ENCODE measurements around the gene GPR87.

DNA sequence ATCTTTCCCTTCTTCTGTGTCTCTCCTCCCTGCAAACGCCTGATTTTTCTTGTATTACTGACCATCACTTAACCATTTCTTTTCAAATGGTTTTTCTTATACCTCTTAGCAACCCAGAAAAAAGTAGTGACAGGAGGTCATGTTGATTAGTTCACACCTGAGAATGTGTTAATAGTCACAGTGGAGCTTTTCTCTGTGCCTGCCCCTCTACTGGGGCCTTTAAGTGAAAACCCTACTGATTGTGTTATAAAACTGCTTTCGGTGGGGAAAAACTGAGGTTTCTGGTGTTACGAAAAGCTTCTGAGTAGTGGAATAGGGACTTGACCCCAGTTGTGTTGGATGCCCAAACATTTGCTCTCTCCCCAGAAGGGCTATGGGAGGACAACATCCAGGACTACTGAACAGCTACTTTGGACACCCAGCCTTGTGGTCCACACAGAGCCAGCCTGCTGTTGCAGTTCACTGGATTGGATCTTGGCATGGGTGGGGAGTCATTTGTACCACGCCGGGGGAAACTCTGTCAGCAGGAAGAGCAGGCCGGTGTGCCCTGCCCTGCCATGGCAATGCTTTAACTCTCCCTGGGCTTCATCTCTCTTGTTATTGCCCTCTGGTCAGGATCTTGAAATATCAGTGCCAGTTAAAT, 10.3 kb downstream of the GPR87 start:
- TF ChIP-seq, protein P1, sequence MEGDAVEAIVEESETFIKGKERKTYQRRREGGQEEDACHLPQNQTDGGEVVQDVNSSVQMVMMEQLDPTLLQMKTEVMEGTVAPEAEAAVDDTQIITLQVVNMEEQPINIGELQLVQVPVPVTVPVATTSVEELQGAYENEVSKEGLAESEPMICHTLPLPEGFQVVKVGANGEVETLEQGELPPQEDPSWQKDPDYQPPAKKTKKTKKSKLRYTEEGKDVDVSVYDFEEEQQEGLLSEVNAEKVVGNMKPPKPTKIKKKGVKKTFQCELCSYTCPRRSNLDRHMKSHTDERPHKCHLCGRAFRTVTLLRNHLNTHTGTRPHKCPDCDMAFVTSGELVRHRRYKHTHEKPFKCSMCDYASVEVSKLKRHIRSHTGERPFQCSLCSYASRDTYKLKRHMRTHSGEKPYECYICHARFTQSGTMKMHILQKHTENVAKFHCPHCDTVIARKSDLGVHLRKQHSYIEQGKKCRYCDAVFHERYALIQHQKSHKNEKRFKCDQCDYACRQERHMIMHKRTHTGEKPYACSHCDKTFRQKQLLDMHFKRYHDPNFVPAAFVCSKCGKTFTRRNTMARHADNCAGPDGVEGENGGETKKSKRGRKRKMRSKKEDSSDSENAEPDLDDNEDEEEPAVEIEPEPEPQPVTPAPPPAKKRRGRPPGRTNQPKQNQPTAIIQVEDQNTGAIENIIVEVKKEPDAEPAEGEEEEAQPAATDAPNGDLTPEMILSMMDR (IDR thresholded peaks at IDR 0.05 in 8 of 11, conservative IDR thresholded peaks at IDR 0.05 in 3 of 11), result no peak
- no peak for TF ChIP-seq POLR2A (IDR thresholded peaks at IDR 0.05)
